MCF 10A (cell line): ENCODE results near the gene SLC6A3. TPM values are rescaled to one million over a fixed set of nuclear protein-coding genes. Genes with fewer than 3 reads are reported as not detected.

Experiments
- BruUV-seq: library from RNA; stranded (reverse); fragments of 400-500 nt; replicated peaks from 2 replicates; lab custom pipeline; 2021; lab: Mats Ljungman, UMichigan
- CTCF ChIA-PET: fragments of 300-600 bp; sonication (Branson Sonifier 250); formaldehyde crosslinking; extraction: SDS; loops from one replicate; lab custom pipeline; 2021; ENCODE audit warnings: antibody characterized with exemption, inconsistent platforms; lab: Yijun Ruan, JAX
- POLR2A ChIA-PET: fragments of 300-600, 350-650 bp; sonication (Branson Sonifier 250); formaldehyde crosslinking; extraction: SDS; loops from one replicate; lab custom pipeline; 2020; ENCODE audit warnings: antibody characterized with exemption, inconsistent platforms; lab: Yijun Ruan, JAX
- DNase-seq: peaks from one replicate; pipeline ENCODE4 v3.0.0-alpha.2; 2018; ENCODE audit not compliant: unreplicated experiment
- H3K27ac Mint-ChIP-seq: one replicate; pipeline ENCODE4 v1.8.0; 2022; ENCODE audit warnings: mild to moderate bottlenecking, low read depth, mixed read lengths; ENCODE audit not compliant: unreplicated experiment
- H3K27me3 Mint-ChIP-seq: one replicate; pipeline ENCODE4 v1.8.0; 2022; ENCODE audit warnings: mixed read lengths; ENCODE audit not compliant: insufficient read depth, unreplicated experiment
- H3K36me3 Mint-ChIP-seq: one replicate; pipeline ENCODE4 v1.8.0; 2022; ENCODE audit warnings: mild to moderate bottlenecking, moderate library complexity, mixed read lengths; ENCODE audit not compliant: insufficient read depth, unreplicated experiment
- H3K4me1 Mint-ChIP-seq: one replicate; pipeline ENCODE4 v1.8.0; 2022; ENCODE audit warnings: mixed read lengths; ENCODE audit not compliant: insufficient read depth, unreplicated experiment
- H3K4me3 Mint-ChIP-seq: one replicate; pipeline ENCODE4 v1.8.0; 2022; ENCODE audit warnings: mild to moderate bottlenecking, moderate library complexity, mixed read lengths; ENCODE audit not compliant: unreplicated experiment
- H3K9me3 Mint-ChIP-seq: one replicate; pipeline ENCODE4 v1.8.0; 2022; ENCODE audit warnings: mixed read lengths; ENCODE audit not compliant: unreplicated experiment
- CTCF ChIP-seq: fragments of 200-600 bp; IDR thresholded peaks from one replicate; pipeline ENCODE4 v1.8.0; 2022; ENCODE audit warnings: antibody characterized with exemption, mild to moderate bottlenecking; ENCODE audit not compliant: unreplicated experiment
- intact Hi-C: fragments of 100-400 bp; cut with micrococcal nuclease; formaldehyde crosslinking; loops from 2 replicates; pipeline ENCODE4 v1.14.1; 2022
- total RNA-seq: library from RNA; stranded (reverse); gene quantifications from 2 replicates; pipeline ENCODE4 v1.2.3, GENCODE V29; 2022

The SLC6A3 gene
- total RNA-seq, 1 experiment from 2014 or later = not detected

- no peak for DNase-seq
- Mint-ChIP-seq H3K9me3 (no peaks in the 10 kb centered on the region), H3K4me3 (no peak overlapping the region), H3K36me3 (no peaks in the 10 kb centered on the region), H3K4me1 (peaks cover 9% of the 10 kb centered on the region), H3K27ac (no peak overlapping the region), H3K27me3 (peaks cover 9% of the 10 kb centered on the region)
- TF ChIP-seq CTCF = no peak
- intact Hi-C loops = no loop called here
- ChIA-PET CTCF (no interaction called here), POLR2A (no interaction called here)
- no TSS peak for BruUV-seq
Observed at GRCh38 chr5:1382248-1382700, 63.0 kb downstream of the SLC6A3 start.

GRCh38 chr5:1381370-1382247 lies 63.6 kb downstream of the SLC6A3 start:
- intact Hi-C loops = no loop called here
- Mint-ChIP-seq H3K4me1 (peaks cover 3% of the 10 kb centered on the region), H3K9me3 (no peaks in the 10 kb centered on the region), H3K27me3 (peaks cover 2% of the 10 kb centered on the region), H3K4me3 (no peak overlapping the region), H3K36me3 (no peaks in the 10 kb centered on the region), H3K27ac (no peak overlapping the region)
- no TSS peak for BruUV-seq
- DNase-seq = no peak
- ChIA-PET CTCF (no interaction called here), POLR2A (no interaction called here)
- no peak for TF ChIP-seq CTCF

GRCh38 chr5:1380910-1381309 lies 64.3 kb downstream of the SLC6A3 start:
- Mint-ChIP-seq H3K27ac (no peak overlapping the region), H3K4me3 (no peak overlapping the region), H3K36me3 (no peaks in the 10 kb centered on the region), H3K4me1 (no peaks in the 10 kb centered on the region), H3K9me3 (no peaks in the 10 kb centered on the region), H3K27me3 (peaks cover 6% of the 10 kb centered on the region)
- POLR2A ChIA-PET = no interaction called here
- DNase-seq = no peak
- CTCF ChIA-PET = no interaction called here
- intact Hi-C loops = no loop called here
- no peak for TF ChIP-seq CTCF
- BruUV-seq = no TSS peak

- TF ChIP-seq CTCF = no peak
- DNase-seq = no peak
- H3K36me3 Mint-ChIP-seq = no peaks in the 10 kb centered on the region
- no peak overlapping the region for H3K27ac Mint-ChIP-seq
- no peaks in the 10 kb centered on the region for H3K9me3 Mint-ChIP-seq
- peaks cover 13% of the 10 kb centered on the region for H3K27me3 Mint-ChIP-seq
- ChIA-PET POLR2A (no interaction called here), CTCF (no interaction called here)
- H3K4me1 Mint-ChIP-seq = no peaks in the 10 kb centered on the region
- no peak overlapping the region for H3K4me3 Mint-ChIP-seq
- intact Hi-C loops = no loop called here
- BruUV-seq = no TSS peak
Observed at GRCh38 chr5:1380011-1380817, 65.0 kb downstream of the SLC6A3 start.
